Sigmoid colon (tissue), 4 donors: ENCODE measurements around the gene MOGAT1.

Experiments
- CTCF ChIP-seq, 4 experiments: fragments of 450-650 bp in 3 of 4; fragments of 200-600 bp in 1 of 4; IDR thresholded peaks; one replicate each; pipeline ENCODE4 v1.5.1; 2016 to 2019; ENCODE audit warnings: antibody characterized with exemption in 4 of 4, mild to moderate bottlenecking in 3 of 4, moderate library complexity in 2 of 4
- EP300 ChIP-seq, 4 donors: sonication (generic); formaldehyde crosslinking; IDR thresholded peaks; one replicate each; pipeline ENCODE4 v1.6.1; 2017; ENCODE audit warnings: antibody characterized with exemption in 4 of 4
- POLR2A ChIP-seq, 2 donors: fragments of 450-650 bp; IDR thresholded peaks; one replicate each; pipeline ENCODE4 v1.6.1; 2016; ENCODE audit warnings: antibody characterized with exemption in 2 of 2, mild to moderate bottlenecking in 2 of 2, moderate library complexity in 2 of 2
- POLR2AphosphoS5 ChIP-seq, 4 donors: sonication (generic); formaldehyde crosslinking; IDR thresholded peaks; one replicate each; pipeline ENCODE4 v1.6.1; 2017; ENCODE audit warnings: antibody characterized with exemption in 4 of 4

- TF ChIP-seq CTCF (IDR thresholded peaks at IDR 0.05) (no peak), EP300 (IDR thresholded peaks at IDR 0.05) (no peak), POLR2A (IDR thresholded peaks at IDR 0.05) (no peak), POLR2AphosphoS5 (IDR thresholded peaks at IDR 0.05) (no peak)
Observed at GRCh38 chr2:222739939-222740338, 68.5 kb downstream of the MOGAT1 start.
